Suprapubic skin (tissue), 4 donors: ENCODE results near the gene AGBL1.

Source experiments
- EP300 ChIP-seq: sonication (generic); formaldehyde crosslinking; IDR thresholded peaks from one replicate; pipeline ENCODE4 v1.6.1; 2017; ENCODE audit warnings: antibody characterized with exemption
- POLR2A ChIP-seq, 2 donors: fragments of 450-650 bp; IDR thresholded peaks; one replicate each; pipeline ENCODE4 v1.6.1; 2017; ENCODE audit warnings: antibody characterized with exemption in 2 of 2, mild to moderate bottlenecking in 2 of 2, moderate library complexity in 2 of 2
- POLR2AphosphoS5 ChIP-seq, 3 donors: sonication (generic); formaldehyde crosslinking; IDR thresholded peaks; one replicate each; pipeline ENCODE4 v1.6.1; 2017; ENCODE audit warnings: antibody characterized with exemption in 3 of 3
- TF ChIP-seq, protein P1 (sequence below), 2 donors: fragments of 200-600 bp in 1 of 2; fragments of 450-650 bp in 1 of 2; sonication (generic) in 1 of 2; IDR thresholded peaks; one replicate each; pipeline ENCODE4 v1.5.1; 2016 to 2019; ENCODE audit warnings: antibody characterized with exemption in 2 of 2, mild to moderate bottlenecking in 1 of 2, moderate library complexity in 1 of 2

- TF ChIP-seq, protein P1, sequence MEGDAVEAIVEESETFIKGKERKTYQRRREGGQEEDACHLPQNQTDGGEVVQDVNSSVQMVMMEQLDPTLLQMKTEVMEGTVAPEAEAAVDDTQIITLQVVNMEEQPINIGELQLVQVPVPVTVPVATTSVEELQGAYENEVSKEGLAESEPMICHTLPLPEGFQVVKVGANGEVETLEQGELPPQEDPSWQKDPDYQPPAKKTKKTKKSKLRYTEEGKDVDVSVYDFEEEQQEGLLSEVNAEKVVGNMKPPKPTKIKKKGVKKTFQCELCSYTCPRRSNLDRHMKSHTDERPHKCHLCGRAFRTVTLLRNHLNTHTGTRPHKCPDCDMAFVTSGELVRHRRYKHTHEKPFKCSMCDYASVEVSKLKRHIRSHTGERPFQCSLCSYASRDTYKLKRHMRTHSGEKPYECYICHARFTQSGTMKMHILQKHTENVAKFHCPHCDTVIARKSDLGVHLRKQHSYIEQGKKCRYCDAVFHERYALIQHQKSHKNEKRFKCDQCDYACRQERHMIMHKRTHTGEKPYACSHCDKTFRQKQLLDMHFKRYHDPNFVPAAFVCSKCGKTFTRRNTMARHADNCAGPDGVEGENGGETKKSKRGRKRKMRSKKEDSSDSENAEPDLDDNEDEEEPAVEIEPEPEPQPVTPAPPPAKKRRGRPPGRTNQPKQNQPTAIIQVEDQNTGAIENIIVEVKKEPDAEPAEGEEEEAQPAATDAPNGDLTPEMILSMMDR (IDR thresholded peaks at IDR 0.05): no peak
- TF ChIP-seq POLR2AphosphoS5 (IDR thresholded peaks at IDR 0.05) (no peak), POLR2A (IDR thresholded peaks at IDR 0.05) (no peak), EP300 (no peak)
Measured at GRCh38 chr15:86384186-86384585, 304.5 kb downstream of the AGBL1 start.
